ENCODE data around the gene OST4.
A peak's percentile ranks its signal among the peaks of the same experiment; 100 is the strongest.
"Not testable (repeated sequence)": the region's sequence is repeated elsewhere in the genome, so short reads cannot be mapped to it uniquely, and the experiment has no call there.

OST4 gene

GRCh38 chr2:27078267-27079194 lies 7.1 kb upstream of the OST4 start, which contains the start of gene EMILIN1:
EMILIN1 (plus strand) TSS chr2:27078615; CDS start chr2:27079066, 451 bp downstream.
- peak; percentile 48 for DNase-seq

- no peak for DNase-seq
These were observed 5.8 kb upstream of the OST4 start for GRCh38 chr2:27077231-27077630.

GRCh38 chr2:27076323-27076722 lies 4.9 kb upstream of the OST4 start:
- DNase-seq: no peak

- DNase-seq: not testable (repeated sequence)
These were observed 4.1 kb upstream of the OST4 start for GRCh38 chr2:27075566-27075871.

GRCh38 chr2:27074738-27075565 lies 3.5 kb upstream of the OST4 start:
- no peak for DNase-seq

- DNase-seq: no peak
These were observed 2.3 kb upstream of the OST4 start for GRCh38 chr2:27073782-27074181.

- no peak for DNase-seq
These were observed 1.5 kb upstream of the OST4 start for GRCh38 chr2:27072920-27073319.

- DNase-seq: peak; percentile 71
These were observed 756 bp upstream of the OST4 start for GRCh38 chr2:27071990-27072830.

GRCh38 chr2:27070653-27071276 lies 689 bp downstream of the OST4 start:
- no peak for DNase-seq

GRCh38 chr2:27069961-27070618 lies 1.4 kb downstream of the OST4 start:
- no peak for DNase-seq

- no peak for DNase-seq
These were observed 2.0 kb downstream of the OST4 start for GRCh38 chr2:27069436-27069835.

GRCh38 chr2:27067385-27067784 lies 4.1 kb downstream of the OST4 start:
- no peak for DNase-seq

- no peak for DNase-seq
These were observed 6.3 kb downstream of the OST4 start for GRCh38 chr2:27065128-27065527.

- no peak for DNase-seq
These were observed 11.1 kb downstream of the OST4 start for GRCh38 chr2:27060323-27060722.

- no peak for DNase-seq
These were observed 12.2 kb downstream of the OST4 start for GRCh38 chr2:27059141-27059820.

GRCh38 chr2:27058210-27058609 lies 13.2 kb downstream of the OST4 start:
- DNase-seq: no peak

- DNase-seq: no peak
These were observed 14.3 kb downstream of the OST4 start for GRCh38 chr2:27057184-27057583.

- DNase-seq: no peak
These were observed 16.7 kb downstream of the OST4 start for GRCh38 chr2:27054721-27055120.

- DNase-seq: no peak
These were observed 17.7 kb downstream of the OST4 start for GRCh38 chr2:27053776-27054175.

GRCh38 chr2:27053321-27053720 lies 18.1 kb downstream of the OST4 start:
- no peak for DNase-seq

GRCh38 chr2:27051902-27052645 lies 19.4 kb downstream of the OST4 start:
- DNase-seq: peak; percentile 52
